AG09319 (cell line): ENCODE results near the gene SPATA13.
A peak's percentile ranks its signal among the peaks of the same experiment; 100 is the strongest.
"Not testable (repeated sequence)": the region's sequence is repeated elsewhere in the genome, so short reads cannot be mapped to it uniquely, and the experiment has no call there.

ENCODE experiments used
- DNase-seq: peaks from one replicate; pipeline ENCODE4 v3.0.0-alpha.2; 2010; ENCODE audit warnings: low read depth; ENCODE audit errors: extremely low read depth
- CTCF ChIP-seq: IDR thresholded peaks from 2 replicates; pipeline ENCODE4 v1.5.1; 2011; ENCODE audit warnings: low read depth, mild to moderate bottlenecking, inconsistent platforms, low read length, moderate library complexity

The SPATA13 gene

GRCh38 chr13:24199016-24199415 lies 38.5 kb downstream of the SPATA13 start:
- DNase-seq: no peak
- TF ChIP-seq CTCF: no peak

GRCh38 chr13:24202215-24202614 lies 41.7 kb downstream of the SPATA13 start:
- no peak for TF ChIP-seq CTCF
- DNase-seq: no peak

GRCh38 chr13:24203273-24203672 lies 42.8 kb downstream of the SPATA13 start:
- no peak for DNase-seq
- no peak for TF ChIP-seq CTCF

- TF ChIP-seq CTCF: no peak
- DNase-seq: no peak
Measured at GRCh38 chr13:24203811-24204210, 43.3 kb downstream of the SPATA13 start.

- not testable (repeated sequence) for DNase-seq
Measured at GRCh38 chr13:24205076-24205475, 44.6 kb downstream of the SPATA13 start.

- DNase-seq: peak; percentile 62
- no peak for TF ChIP-seq CTCF
Measured at GRCh38 chr13:24207841-24208667, 47.5 kb downstream of the SPATA13 start.

GRCh38 chr13:24209138-24209537 lies 48.6 kb downstream of the SPATA13 start:
- no peak for DNase-seq

More at GRCh38 chr13:24209138-24209537, 48.6 kb downstream of the SPATA13 start:
- TF ChIP-seq CTCF: no peak
